M059J (cell line): ENCODE measurements around the gene RIPK3. TPM values are rescaled to one million over a fixed set of nuclear protein-coding genes. Genes with fewer than 3 reads are reported as not detected.
"Not testable (repeated sequence)": the region's sequence is repeated elsewhere in the genome, so short reads cannot be mapped to it uniquely, and the experiment has no call there.

Experiments used
- DNase-seq: peaks from one replicate; pipeline ENCODE4 v3.0.0-alpha.2; 2012; ENCODE audit warnings: low read depth
- total RNA-seq: library from RNA; depleted of rRNA; stranded (reverse); fragments of >200 nt; shearing (Covaris generic); gene quantifications from 2 replicates; pipeline ENCODE4 v1.2.3, GENCODE V29; 2014; rRNA removed

RIPK3 gene
- total RNA-seq, result not detected in 2 replicates

DNA sequence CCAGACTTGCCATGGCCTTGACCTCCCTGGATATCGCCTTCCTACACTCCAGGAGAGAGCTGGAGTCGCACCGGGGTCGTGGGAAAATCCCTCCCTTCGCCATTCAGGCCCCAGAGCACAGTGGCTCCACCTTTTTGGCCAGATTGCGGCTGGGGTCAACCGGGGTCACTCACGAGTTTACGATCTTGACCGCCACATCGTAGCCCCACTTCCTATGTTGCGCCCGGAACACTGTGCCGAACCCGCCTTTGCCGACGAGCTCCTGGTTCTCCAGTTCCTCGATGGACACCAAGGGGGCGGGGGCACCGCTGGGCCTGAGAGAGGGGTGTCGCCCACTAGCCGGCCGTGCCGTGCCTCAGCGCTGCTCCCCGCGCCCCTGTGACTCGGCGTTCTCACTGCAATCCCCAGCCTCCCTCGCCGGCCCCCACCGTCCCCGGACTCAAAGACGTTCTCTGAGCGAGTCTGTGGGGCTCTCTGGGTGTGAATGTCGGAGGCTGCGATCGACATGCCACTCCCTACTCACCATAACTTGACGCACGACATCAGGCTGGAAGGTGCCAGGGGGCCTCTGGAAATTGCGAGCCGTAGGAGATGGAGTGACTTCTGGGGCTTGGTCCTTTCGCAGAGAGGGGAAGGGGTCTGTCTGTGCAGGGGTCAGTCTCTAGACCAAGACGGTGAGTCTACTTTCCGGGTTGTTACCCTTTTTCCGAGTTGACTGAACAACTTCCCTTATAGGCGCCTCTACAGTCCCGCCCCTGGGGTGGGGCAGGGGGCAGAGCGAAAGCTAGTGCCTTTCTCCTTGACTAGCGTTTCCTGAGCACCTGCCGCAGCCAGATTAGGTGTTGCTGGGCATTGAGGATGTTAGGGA is at the start of gene RIPK3:
Gene RIPK3 (minus strand): TSS at position 708 of the 868 bp plus-strand sequence. CDS start 165 bp downstream, at position 543.
- DNase-seq, result no peak

DNA sequence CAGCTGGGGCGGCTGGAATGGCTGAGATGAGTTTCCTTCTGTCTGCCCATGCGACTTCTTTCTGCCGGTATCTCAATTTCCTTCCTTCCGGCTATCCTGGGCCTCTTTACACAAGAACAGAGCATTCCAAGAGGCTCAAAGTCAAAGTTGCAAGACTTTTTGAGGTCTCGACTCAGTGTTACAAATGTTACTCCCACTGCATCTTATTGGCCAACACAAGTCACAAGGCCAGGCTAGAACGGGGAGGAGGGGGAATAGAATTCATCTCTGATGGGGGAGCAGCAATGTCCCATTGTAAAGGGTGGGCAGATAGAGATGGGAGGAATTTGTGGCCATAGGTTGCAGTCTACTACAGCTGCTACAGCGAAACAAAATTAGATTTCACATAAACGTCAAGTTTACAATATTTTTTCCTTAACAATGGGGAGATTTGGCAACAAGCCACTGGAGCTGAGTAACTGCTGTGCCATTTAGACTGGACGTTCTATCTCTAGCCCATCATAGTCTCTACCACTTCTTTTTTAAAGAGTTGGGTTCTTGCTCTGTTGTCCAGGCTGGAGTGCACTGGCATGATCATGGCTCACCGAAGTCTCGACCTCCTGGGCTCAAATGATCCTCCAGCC is 49.5 kb upstream of the RIPK3 start:
- peak; percentile 8 for DNase-seq

DNA sequence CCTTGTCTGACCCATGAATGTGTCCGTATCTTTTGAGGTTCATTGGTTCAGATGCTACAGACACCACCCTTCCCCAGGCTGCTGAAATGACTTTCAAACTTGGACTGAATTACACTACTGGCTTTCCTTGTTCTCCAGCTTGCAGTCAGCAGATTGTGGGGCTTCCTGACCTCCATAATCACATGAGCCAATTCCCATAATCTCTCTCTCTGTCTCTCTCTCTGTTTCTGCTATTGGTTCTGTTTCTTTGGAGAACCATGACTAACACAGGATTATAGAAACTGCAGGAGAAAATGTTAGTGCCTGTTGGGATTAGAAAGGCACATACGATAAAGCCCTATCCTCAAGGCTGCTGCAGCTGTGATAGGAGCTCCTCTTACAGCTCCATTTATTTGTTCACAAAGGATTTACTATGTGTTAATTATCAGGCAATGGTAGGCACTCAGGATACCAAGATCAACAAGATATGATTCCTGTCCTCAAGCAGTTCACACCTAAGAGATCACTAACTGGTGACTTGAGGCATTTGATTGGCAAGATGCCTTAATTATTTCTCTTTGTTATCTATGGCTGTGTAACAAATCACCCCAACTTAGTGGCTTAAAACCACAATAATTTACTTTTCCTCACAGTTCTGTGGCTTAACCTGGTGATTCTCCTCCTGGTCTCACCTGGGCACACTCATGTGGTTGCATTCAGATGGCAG is 48.8 kb upstream of the RIPK3 start:
- DNase-seq, result no peak

DNA sequence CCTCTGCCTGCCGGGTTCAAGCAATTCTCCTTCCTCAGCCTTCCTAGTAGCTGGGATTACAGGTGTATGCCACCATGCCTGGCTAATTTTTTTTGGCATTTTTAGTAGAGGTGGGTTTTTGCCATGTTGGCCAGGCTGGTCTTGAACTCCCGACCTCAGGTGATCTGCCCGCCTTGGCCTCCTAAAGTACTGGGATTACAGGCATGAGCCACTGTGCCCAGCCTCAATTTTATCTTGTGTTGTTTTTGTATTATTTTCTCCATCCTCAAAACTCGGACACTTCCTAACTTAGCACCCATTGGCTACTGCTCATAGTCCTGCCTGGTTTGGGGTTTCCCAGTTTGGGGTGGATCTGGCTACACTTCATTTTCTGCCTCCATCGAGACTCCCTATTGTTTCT is 47.8 kb upstream of the RIPK3 start:
- DNase-seq, result not testable (repeated sequence)

DNA sequence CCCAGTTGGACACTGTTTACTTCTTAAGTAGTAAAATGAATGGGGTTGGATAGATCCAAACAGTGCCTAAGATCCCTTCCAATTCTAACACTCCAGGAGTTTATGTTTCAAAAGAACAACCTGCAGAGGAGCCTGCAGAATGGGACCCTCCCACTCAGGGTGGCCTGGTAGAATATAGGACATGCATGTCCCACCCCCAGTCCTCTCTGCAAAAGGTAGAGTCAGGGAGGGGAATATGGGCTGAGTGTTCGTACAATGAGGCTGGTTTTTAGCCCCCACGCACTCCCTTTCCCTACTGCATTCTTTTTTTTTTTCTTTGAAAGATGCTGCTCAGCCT is 47.2 kb upstream of the RIPK3 start:
- no peak for DNase-seq

DNA sequence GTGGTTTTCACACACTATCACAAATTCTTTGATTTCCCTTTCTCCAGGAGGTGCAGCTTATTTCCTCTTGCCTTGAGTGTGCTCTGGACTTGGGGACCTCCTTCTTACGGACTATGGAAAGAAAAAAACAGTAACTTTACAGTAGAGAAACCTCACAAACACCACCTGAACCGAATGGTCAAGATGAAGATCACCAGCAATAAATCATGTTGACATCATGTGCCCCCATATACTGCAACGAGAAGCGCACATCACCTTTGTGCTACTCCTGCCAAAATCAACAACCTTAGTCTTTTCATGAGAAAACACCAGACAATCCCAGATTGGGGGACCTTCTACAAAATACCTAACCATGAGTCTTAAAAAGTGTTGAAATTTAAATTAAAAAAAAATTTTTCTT is 45.7 kb upstream of the RIPK3 start:
- DNase-seq, result no peak

DNA sequence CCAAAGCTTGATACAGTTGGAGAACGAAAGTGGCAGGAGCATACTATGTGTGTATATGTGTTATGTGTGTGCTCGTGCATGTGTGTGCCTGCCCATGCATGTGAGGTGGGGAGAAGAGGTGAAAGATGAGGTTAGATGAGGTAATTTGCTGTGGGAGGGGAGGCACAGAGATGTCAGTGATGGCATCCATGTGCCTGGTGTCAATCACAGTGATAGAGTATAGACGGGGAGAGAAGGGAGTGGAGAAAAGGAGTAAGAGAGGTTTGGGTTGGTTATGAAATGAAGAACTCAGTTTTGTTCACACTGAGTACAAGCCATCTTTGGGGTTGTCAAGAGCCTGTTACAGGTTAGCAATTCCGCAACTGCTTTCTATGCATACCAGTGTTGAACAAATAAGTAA is 44.4 kb upstream of the RIPK3 start:
- DNase-seq, result no peak

DNA sequence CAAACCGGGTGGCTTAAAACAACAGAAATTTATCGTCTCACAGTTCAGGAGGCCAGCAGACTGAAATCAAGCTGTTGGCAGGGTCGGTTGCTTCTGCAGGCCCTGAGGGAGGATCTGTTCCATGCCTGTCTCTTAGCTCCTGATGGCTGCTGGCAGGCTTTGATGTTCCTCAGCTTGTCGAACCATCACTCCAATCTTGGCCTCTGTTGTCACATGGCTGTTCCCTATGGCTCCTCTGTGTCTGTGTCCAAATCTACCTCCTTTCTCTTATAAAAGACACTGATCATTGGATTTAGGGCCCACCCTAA is 42.2 kb upstream of the RIPK3 start:
- no peak for DNase-seq

DNA sequence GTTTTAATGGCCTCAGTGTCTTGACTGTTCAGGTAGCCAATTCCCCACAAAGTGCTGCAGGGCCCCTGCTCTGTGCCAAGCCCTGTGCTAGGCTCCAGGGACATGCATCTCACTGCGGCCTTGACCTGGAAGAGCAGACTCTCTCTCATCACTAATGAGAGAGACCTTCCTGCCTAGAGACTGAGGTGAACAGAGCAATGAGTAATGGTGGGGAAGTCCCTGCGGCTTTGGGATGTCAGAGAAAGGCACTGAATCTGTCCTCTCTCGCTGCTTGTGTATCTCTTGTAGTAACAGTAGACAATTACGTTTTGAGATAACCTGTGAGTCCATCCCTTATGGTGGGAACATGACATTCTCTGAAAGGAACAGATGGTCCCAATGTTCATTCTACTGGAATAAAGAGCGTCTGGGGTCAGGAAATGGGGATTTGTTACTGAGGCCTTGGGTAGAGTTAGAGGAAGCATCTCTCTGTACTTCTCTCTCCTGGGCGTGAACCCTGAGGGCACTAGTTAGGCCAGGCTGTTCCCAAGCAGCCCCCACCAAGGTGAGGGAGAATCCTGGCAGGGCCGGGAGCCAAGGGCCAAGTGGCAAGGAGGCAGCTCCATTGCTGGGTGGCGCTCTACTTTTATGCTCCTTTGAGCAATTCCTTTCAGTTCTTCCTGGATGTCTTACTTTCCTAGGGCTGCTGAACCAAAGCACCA is 41.7 kb upstream of the RIPK3 start:
- peak; percentile 15 for DNase-seq

DNA sequence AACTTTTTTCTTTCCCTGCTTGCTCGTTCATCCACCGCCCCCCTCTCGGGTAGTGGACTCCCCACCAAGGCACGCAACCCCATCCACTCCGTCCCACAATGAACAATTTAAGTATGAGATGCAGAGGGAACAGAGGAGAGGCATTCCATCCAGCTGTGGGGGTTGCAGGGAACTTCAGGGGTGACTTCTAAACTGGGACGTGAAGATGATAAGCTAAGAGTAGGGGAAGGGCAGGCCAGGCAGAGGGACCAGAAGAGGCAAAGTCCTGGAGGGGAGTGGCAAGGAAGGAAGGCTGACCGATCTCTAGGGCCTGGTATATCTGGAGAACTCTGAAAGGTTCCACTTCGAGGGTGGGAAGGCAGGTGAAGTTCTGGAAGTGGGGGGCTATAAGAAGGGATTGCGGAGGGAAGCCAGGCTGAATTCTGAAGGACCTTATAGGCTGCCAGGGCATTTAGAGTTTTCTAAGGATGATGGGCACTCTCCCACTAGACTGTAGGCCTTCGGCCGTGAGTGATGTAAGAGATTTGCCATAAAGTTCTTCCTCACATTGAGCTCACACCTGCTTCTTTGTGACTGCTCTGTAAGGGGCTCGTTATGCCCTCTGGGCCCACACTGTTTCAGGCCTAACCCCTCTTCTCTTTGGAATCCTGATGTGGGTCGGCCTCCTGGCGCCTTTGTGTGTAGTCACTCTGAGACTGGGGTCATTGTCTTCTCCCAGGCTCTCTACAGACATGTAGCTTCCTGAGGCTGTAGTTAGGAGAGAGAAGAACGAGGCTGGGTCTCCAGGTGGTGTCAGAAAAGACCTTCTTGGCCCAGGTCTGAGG is 40.3 kb upstream of the RIPK3 start:
- no peak for DNase-seq

DNA sequence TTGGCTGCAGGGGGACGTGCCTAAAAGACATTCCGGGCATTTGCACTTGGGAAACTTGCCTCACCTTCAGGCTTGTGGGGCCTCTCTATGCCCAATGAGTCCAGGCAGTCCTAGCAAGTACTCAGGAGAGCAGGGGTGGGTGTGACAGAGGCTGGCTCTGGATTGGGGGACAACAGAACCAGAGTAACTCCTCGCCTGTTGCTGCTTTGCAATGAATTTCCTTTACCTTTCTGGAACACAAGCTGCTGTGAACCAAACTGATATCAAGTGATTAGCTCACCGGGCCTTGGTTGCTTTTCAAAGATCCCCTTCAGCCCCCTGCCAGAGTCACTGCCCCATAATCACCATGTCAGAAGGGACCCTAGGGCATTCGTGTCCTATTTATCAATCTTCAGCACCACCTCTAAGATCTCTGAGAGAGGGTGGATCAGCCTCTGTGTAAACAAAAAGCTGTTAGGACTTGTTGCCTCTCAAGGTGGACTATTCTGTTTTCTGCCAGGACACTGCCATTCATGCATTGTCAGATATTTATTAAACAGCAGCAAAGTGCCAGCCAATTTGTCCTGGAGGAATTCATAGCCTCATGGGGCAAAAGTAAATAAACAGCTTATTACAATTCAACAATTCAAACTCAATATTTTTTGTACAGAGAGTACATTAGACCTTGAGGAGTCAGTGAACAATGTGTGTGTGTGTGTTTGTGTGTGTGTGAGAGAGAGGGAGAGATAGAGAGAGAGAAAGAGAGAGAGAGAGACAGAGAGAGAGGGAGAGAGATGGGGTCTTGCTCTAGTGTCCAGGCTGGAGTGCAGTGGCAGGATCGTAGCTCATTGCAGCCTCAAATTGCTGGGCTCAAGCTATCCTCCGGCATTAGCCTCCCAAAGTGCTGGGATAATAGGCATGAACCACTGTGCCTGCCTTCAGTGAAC is 39.5 kb upstream of the RIPK3 start:
- DNase-seq, result no peak

DNA sequence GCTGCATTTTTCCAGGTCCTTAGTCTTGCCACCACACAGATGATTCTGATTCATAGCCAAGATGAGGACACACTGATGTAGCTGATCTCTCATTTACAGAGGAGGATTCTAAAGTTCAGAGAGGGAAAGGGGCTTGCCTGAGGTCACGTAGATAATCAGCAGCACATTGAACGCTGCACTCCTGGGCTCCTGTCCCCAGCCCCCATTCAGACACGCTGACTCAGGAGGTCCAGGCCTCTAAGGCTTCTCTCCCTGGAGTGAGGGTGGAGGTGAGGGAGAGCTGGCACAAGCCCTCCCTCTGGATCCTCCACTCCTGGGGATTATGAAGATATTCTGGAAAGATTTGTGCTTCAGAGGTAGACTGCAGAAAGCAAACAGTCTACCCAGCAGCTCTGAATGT is 38.5 kb upstream of the RIPK3 start:
- DNase-seq, result no peak

DNA sequence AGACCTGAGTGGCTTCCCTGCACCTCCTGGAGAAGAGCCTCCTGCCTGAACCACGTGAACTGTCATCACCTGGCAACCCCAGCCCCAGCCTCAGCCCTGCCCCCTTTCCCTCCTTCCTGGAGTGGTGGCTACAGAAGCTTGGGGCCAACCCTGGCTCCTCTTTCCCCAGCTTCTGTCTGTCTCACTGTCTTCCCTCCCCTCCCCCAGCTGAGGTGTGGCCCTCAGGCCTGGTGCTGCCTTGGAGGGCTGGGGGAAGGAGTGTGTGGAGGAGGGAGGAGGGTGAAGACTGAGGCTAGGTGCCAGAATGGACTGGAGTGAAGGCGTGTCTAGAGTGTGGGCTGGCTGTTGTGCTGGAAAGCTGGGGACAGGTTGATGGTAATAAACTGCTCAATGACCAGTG is 37.9 kb upstream of the RIPK3 start:
- no peak for DNase-seq

DNA sequence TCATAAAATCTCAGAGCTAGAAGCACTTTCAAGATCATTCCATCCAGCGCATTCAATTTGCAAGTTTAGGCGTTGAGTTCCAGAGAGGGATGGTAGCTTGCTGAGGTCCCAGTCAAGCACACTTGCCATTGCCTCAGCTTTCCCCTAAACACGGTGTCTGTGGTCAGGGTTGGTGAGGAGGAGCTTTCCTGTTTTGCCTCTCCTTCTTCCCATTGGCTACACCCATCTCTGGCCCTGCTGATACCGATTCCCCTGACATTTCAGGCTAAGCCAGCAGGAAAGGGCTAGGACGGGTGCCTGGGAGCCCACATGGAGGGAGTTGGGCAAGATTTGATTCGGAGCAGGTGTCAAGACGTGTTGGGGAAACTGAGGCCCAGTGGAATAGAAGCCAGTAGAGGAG is 37.3 kb upstream of the RIPK3 start:
- no peak for DNase-seq

DNA sequence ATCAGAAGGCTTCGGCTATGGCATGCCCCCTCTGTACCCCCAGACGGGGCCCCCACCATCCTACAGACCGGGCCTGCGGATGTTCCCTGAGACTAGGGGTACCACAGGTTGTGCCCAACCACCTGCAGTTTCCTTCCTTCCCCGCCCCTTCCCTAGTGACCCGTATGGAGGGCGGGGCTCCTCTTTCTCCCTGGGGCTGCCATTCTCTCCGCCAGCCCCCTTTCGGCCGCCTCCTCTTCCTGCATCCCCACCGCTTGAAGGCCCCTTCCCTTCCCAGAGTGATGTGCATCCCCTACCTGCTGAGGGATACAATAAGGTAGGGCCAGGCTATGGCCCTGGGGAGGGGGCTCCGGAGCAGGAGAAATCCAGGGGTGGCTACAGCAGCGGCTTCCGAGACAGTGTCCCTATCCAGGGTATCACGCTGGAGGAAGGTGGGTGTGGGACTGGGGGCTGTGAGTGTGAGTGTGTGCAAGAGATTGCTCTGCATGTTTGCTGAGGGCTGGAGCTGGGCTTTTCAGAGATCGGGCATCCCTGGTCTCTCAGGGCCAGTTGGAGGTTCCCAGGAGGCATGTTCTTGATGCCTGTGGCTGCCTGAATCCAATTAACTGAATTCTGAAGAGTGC is 36.8 kb upstream of the RIPK3 start:
- DNase-seq, result no peak

DNA sequence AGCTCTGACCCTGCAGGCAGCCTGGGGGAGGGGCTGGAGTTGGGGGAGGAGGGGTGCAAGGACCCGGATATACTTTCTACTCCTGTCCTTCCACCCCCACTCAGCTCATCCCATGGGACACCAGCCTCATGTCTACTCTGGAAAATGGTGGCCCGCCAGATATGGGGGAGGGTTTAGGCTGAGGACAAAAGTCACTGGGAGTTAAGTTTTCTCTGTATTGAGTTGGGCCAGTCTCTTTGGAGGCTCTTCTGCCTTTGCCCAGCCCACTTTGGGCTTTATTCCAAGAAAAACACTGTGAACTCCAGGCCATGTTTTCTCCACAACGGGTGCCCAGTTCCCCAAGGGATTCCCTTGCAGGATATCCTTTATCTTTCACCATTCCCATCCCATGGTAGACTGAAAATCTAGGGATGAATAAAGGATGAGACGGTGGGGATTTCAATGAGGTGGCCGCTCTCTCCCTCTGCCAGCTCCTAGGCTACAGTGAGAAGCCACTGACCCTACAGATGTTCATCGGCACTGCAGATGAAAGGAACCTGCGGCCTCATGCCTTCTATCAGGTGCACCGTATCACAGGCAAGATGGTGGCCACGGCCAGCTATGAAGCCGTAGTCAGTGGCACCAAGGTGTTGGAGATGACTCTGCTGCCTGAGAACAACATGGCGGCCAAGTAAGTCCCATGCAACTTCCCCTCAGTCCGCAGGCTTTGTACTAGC is 33.1 kb upstream of the RIPK3 start:
- DNase-seq, result no peak

DNA sequence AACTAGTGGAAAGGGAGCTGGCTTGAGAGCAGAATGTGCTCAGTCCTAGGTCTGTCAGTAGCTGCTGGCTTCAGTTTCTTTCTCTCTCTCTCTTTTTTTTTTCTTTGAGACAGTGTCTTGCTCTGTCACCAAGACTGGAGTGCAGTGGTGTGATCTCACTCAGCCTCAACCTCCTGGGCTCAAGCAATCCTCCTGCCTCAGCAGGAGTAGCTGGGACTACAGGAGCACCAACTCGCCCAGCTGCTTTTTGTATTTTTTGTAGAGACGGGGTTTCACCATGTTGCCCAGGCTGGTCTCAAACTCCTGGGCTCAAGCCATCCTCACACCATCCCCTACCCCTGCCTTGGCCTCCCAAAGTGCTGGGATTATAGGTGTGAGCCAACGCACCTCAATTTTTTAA is 31.8 kb upstream of the RIPK3 start:
- not testable (repeated sequence) for DNase-seq

DNA sequence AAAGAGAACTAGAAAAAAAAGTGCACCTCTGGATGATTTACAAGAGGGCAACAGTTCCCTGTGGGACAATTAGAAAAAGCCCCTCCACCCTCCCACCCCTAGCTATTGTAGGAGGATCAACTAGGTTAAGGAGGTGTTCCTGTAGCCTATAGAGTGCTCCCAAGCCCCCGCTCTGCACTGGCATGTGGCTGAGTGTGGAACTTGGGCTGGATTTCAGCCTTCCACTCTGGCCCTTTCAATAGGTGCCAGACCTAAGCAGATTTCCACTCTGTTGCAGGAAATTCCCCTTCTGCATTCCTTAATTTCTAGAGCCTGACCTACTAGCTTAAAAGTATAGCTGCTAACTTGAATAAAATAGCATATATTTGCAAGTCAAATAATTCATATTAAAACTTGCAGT is 31.0 kb upstream of the RIPK3 start:
- DNase-seq, result no peak
